Stimulated activated naive CD8-positive, alpha-beta T cell treated with anti-CD3 and anti-CD28 coated beads, Interleukin-15, Interleukin-2, amounts not matched to agents 100 ng/mL and 50 ng/mL, for 24 hours (primary cell): ENCODE measurements around the gene RAMP1.
"Not testable (repeated sequence)": the region's sequence is repeated elsewhere in the genome, so short reads cannot be mapped to it uniquely, and the experiment has no call there.

Source experiments
- H3K27ac Mint-ChIP-seq: one replicate; pipeline ENCODE4 v1.8.0; 2021; ENCODE audit warnings: mild to moderate bottlenecking, mixed read lengths
- H3K27me3 Mint-ChIP-seq: one replicate; pipeline ENCODE4 v1.8.0; 2021; ENCODE audit warnings: mixed read lengths
- H3K36me3 Mint-ChIP-seq: one replicate; pipeline ENCODE4 v1.8.0; 2021; ENCODE audit warnings: low read depth, mixed read lengths
- H3K4me1 Mint-ChIP-seq: one replicate; pipeline ENCODE4 v1.8.0; 2021; ENCODE audit warnings: low read depth, mixed read lengths
- H3K4me3 Mint-ChIP-seq: one replicate; pipeline ENCODE4 v1.8.0; 2021; ENCODE audit warnings: mild to moderate bottlenecking, mixed read lengths
- H3K9me3 Mint-ChIP-seq: one replicate; pipeline ENCODE4 v1.8.0; 2021; ENCODE audit warnings: mixed read lengths

Gene RAMP1

DNA sequence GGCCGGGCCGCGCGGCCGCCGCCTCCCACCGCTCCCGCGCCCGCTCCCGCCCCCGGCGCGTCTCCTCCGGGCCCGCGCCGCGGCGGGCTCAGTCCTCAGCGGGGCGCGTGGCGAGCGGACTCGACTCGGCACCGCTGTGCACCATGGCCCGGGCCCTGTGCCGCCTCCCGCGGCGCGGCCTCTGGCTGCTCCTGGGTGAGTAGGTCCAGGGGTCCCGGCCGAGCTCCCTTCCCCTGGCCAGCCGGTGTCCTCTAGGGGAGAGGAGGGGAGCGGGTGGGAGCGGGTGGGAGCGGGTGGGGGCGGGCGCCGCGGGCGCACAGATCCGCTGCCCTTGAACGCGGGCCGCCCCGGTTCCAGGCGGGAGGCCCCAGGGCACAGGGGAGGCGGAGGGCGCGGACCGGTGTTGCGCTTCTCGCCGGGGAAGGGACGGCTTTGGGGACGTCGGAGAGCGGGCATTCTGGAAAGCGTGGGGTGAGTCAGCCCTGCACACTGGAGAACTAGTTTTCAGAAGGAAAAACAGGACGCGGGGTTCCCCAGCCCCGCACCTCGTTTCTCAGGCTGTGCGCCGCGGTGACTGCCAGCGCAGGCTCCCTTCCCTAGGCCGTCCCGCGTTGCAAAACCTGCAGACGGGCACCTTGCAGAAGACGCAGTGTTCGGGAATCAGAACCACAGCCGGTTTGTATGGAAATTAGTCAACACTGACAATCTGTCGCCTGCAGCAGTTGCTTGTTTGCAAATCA, at the start of gene RAMP1:
TSS of gene RAMP1 (plus strand) at position 91 of the 740 bp plus-strand sequence. CDS start at position 144, 53 bp downstream.
- Mint-ChIP-seq H3K27ac (no peak within 1 kb of the TSS), H3K9me3 (no peaks in the 10 kb centered on the region), H3K36me3 (no peaks in the 10 kb centered on the region), H3K4me1 (peaks cover 14% of the 10 kb centered on the region), H3K4me3 (peak within 1 kb of the TSS; percentile 48), H3K27me3 (peaks cover 32% of the 10 kb centered on the region)

DNA sequence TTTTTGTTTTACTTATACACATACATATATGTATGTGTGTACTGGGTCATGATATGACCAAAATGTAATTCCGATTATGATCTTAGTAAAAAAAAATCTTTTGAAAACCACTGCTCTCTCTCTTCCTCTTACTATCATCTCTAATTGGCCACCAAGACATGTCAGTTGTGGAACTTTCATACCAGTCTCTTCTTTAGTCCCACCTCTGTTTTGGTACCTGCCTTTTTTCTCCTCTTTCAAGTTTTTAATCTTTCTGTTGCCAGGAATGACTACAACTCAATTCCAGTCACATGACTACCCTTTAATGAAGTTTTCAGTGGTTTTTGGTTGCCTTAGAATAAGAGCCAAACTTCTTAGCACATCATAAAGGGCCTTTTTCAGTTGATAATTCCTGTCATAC, 43.8 kb upstream of the RAMP1 start:
- Mint-ChIP-seq H3K27ac (no peak overlapping the region), H3K4me1 (peaks cover 9% of the 10 kb centered on the region), H3K9me3 (no peaks in the 10 kb centered on the region), H3K27me3 (peaks cover 3% of the 10 kb centered on the region), H3K36me3 (peaks cover 5% of the 10 kb centered on the region), H3K4me3 (no peak overlapping the region)

DNA sequence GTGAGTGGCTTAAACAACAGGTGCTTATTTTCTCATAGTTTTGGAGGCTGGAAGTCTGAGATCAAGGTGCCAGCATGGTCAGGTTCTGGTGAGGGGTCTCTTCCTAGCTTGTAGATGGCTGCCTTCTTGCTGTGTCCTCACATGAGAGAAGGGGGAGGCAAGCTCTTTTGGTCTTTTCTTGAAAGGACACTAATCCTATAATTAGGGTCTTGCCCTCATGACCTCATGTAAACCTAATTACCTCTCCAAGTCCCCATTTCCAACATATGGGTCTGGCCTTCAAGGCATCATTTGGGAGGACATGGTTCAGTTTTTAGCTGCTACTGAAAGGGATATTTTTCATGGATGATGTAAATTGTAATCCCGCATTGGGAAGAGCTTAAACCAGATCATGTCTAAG, 42.9 kb upstream of the RAMP1 start:
- no peak overlapping the region for H3K4me3 Mint-ChIP-seq
- H3K27ac Mint-ChIP-seq = no peak overlapping the region

DNA sequence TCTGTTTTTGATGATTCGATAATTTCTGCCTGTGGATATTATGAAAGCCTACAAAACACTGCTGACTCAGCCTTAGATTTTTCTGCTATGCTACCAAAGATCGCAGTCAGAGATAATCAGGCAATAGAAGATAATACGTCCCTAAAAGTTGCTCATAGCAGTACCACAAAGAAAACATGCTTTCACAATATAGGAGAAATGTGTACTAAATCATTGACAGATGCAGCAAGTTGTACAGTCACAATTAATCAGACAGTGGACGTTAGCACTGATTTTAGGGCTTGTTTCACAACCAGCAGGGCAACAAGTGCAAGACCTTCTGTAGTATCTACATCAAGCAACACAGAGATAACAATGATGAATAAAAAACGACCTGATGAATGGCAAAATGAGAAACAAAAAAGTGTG, 41.4 kb upstream of the RAMP1 start:
- Mint-ChIP-seq H3K4me1 (peaks cover 9% of the 10 kb centered on the region), H3K9me3 (no peaks in the 10 kb centered on the region), H3K27me3 (peaks cover under 1% of the 10 kb centered on the region), H3K36me3 (peaks cover 5% of the 10 kb centered on the region), H3K27ac (no peak overlapping the region), H3K4me3 (no peak overlapping the region)

More for the DNA sequence above, 42.9 kb upstream of the RAMP1 start:
- Mint-ChIP-seq H3K36me3 (peaks cover 5% of the 10 kb centered on the region), H3K4me1 (peaks cover 9% of the 10 kb centered on the region), H3K9me3 (no peaks in the 10 kb centered on the region), H3K27me3 (peaks cover 3% of the 10 kb centered on the region)

DNA sequence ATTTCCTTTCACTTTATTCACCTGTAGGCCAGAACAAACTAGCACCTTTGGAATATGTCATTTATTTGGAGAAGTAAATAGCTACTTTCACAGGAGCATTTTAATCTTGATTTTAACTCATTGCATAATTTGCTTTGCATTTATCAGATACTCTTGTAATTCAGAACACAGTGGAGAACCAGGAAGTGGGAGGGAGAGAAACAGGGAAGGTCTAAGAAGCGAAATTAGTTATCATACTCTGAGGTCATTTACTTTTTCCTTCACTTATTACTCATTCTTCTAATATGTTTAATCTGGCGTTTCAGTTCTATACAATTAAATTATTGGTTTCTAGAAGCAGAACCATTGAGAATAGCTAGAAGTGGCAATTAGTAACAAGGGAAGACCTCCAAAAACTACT, 40.2 kb upstream of the RAMP1 start:
- Mint-ChIP-seq H3K36me3 (peaks cover 5% of the 10 kb centered on the region), H3K27me3 (no peaks in the 10 kb centered on the region), H3K4me1 (peaks cover 9% of the 10 kb centered on the region), H3K4me3 (no peak overlapping the region), H3K27ac (no peak overlapping the region), H3K9me3 (no peaks in the 10 kb centered on the region)

DNA sequence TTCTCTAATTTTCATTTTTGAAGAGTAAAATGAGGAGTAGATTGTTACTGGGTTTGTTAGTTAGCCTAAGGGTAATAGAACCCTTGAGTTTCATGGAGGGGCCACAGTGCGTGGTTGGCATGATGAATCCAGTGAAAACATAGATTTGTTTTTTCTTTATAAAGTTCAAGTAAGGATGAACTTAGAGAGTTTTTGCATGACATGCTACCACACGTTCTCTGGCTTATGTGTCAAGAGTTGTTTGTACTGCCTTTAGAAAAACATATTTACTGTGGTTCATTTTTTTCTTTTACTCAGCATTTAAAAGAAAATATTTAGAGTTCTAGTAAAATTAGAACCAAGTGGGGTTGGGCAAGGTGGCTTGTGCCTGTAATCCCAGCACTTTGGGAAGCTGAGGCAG, 39.0 kb upstream of the RAMP1 start:
- Mint-ChIP-seq H3K4me3 (no peak overlapping the region), H3K36me3 (peaks cover 5% of the 10 kb centered on the region), H3K27ac (no peak overlapping the region), H3K4me1 (peaks cover 9% of the 10 kb centered on the region), H3K9me3 (no peaks in the 10 kb centered on the region), H3K27me3 (no peaks in the 10 kb centered on the region)

DNA sequence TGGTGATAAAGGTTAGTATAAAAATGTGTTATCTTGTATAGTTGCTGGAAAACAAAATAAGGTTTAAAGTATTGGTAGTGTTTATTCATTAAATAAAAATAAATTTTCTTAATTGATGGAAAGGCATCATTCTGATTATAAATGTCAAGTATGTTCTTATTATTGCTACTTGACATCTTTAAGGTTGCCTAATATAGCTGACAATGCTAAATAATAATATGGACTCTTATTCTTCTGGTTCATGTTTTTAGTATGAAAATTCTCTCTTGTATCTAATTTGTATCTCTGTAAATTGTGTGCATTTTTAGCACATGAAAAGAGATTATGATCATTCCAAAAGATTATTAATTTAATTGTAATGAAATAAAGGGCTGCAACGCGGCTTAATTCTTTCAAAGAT, 35.9 kb upstream of the RAMP1 start:
- Mint-ChIP-seq H3K4me3 (no peak overlapping the region), H3K4me1 (peaks cover 2% of the 10 kb centered on the region), H3K36me3 (no peaks in the 10 kb centered on the region), H3K9me3 (no peaks in the 10 kb centered on the region), H3K27me3 (no peaks in the 10 kb centered on the region), H3K27ac (no peak overlapping the region)

DNA sequence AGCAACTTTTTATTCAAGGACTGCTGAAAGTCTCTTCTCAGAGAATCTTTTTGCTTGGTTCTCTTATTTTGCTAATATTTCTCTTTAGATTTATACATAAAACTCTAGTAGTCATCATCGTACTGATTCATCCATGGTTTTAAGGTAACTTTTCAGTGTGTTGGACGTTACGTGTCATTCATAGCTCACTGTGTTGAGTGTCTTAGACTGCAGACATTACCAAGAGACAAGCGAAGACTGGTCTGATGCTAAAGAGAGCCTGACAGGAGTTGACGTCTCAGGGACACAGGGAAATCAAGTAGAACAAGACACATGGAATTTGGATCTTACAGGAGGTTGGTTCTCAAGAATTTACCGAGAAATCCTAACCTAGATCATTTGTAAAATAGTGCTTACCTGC, 35.3 kb upstream of the RAMP1 start:
- Mint-ChIP-seq H3K27ac (no peak overlapping the region), H3K36me3 (no peaks in the 10 kb centered on the region), H3K4me3 (no peak overlapping the region)

DNA sequence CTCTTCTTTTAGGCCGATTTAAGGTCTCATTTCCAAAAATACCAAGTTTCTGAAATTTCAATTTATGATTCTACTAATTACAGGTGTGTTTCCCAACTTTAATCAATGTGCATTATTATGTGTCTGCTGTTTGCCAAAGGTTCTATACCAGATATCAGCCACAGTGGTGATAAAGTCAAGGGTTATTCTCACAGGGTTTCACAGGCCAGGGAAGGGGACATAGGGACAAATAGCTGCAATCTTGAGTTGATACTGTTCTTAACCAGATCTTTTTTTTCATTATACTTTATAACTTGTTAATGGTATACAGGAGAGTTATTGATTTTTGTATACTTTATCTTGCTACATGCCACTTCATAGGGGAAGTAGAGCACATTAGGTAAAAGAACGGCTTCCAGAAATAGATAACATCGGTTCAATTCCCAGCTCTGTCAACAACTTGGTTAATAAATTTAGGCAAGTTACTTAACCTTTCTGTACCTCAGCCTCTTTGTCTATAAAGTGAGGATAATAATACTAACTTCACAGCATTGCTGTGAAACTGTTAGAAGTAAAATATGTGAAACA, 31.9 kb upstream of the RAMP1 start:
- Mint-ChIP-seq H3K9me3 (no peaks in the 10 kb centered on the region), H3K36me3 (no peaks in the 10 kb centered on the region), H3K4me1 (no peaks in the 10 kb centered on the region), H3K4me3 (no peak overlapping the region), H3K27me3 (no peaks in the 10 kb centered on the region), H3K27ac (no peak overlapping the region)

More for the DNA sequence above, 35.3 kb upstream of the RAMP1 start:
- peaks cover 1% of the 10 kb centered on the region for H3K4me1 Mint-ChIP-seq
- H3K9me3 Mint-ChIP-seq = no peaks in the 10 kb centered on the region
- H3K27me3 Mint-ChIP-seq = no peaks in the 10 kb centered on the region

DNA sequence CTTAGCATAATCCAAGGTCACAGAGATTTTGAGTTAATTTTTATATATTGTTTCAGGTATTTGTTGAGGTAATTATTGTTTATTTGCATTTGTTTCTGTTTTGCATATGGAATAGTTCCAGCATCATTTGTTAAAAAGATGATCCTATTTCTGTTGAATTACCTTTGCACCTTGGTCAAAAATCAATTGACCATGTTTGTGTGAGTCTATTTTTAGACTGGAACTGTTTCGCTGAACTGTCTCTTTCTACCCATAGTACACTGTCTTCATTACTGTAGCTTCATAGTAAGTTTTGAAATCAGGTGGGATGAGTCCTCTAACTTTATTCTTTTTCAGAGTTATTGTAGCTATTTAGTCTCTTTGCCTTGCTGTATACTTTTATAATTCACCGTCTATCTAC, 28.9 kb upstream of the RAMP1 start:
- no peaks in the 10 kb centered on the region for H3K4me1 Mint-ChIP-seq

DNA sequence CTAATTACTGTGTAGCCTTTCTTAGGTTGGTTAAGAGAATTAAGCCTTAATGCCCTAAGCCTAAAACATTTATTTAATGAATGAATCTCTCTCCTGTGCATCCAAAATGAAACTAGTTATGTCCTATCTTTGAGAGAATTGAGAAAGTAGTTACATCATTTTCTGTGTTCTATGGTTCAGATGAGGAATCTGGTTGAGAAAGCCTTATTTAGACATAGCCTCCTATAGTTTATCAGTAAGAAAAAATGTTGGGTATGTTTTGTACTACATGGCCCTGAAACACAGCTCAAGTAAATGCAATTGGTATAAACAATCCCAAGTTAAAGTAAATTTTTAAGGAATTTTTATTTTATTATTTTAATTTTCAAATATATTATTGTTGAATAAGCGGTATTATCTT, 25.9 kb upstream of the RAMP1 start:
- Mint-ChIP-seq H3K9me3 (no peaks in the 10 kb centered on the region), H3K36me3 (peaks cover 4% of the 10 kb centered on the region), H3K27ac (no peak overlapping the region), H3K27me3 (no peaks in the 10 kb centered on the region), H3K4me1 (no peaks in the 10 kb centered on the region), H3K4me3 (no peak overlapping the region)

More for the DNA sequence above, 28.9 kb upstream of the RAMP1 start:
- Mint-ChIP-seq H3K9me3 (no peaks in the 10 kb centered on the region), H3K36me3 (peaks cover 4% of the 10 kb centered on the region), H3K27me3 (no peaks in the 10 kb centered on the region), H3K27ac (no peak overlapping the region), H3K4me3 (no peak overlapping the region)

DNA sequence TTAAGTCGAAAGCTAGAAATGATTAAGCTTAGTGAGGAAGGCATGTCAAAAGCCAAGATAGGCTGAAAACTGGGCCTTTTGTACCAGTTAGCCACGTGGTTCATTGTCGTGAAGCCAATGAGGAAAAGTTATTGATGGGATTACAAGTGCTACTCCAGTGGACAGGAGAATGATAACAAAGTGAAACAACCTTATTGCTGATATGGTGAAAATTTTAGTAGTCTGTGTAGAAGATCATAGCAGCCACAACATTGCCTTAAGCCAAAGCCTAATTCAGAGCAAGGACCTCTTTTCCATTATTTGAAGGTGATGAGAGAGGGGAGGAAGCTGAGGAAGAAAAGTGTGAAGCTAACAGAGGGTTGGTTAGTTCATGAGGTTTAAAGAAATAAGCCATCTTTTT, 24.1 kb upstream of the RAMP1 start:
- H3K9me3 Mint-ChIP-seq = no peaks in the 10 kb centered on the region

DNA sequence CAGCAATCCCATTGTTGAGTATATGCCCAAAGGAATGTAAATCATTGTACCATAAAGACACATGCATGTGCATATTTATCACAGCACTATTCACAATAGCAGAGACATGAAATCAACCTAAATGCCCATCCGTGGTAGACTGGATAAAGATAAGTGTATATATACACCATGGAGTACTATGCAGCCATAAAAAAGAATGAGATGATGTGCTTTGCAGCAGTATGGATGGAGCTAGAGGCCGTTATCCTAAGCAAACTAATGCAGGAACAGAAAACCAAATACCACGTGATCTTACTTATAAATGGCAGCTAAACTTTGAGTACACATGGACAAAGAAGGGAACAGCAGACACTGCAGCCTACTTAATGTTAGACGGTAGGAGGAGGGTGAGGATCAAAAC, 18.4 kb upstream of the RAMP1 start:
- Mint-ChIP-seq H3K4me1 (no peaks in the 10 kb centered on the region), H3K9me3 (peaks cover 6% of the 10 kb centered on the region), H3K4me3 (no peak overlapping the region), H3K27me3 (peaks cover 18% of the 10 kb centered on the region), H3K36me3 (no peaks in the 10 kb centered on the region), H3K27ac (no peak overlapping the region)

More for the DNA sequence above, 24.1 kb upstream of the RAMP1 start:
- H3K36me3 Mint-ChIP-seq = peaks cover 4% of the 10 kb centered on the region
- H3K4me3 Mint-ChIP-seq = no peak overlapping the region
- H3K4me1 Mint-ChIP-seq = no peaks in the 10 kb centered on the region
- H3K27me3 Mint-ChIP-seq = peaks cover 3% of the 10 kb centered on the region
- H3K27ac Mint-ChIP-seq = no peak overlapping the region

DNA sequence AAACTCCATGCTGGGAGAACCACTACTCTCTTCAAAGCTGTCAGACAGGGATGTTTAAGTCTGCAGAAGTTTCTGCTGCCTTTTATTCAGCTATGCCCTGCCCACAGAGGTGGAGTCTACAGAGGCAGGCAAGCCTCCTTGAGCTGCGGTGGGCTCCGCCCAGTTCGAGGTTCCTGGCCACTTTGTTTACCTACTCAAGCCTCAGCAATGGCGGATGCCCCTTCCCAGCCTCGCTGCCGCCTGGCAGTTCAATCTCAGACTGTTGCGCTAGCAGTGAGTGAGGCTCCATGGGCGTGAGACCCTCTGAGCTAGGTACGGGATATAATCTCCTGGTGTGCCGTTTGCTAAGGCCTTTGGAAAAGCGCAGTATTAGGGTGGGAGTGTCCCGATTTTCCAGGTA, 10.5 kb upstream of the RAMP1 start:
- H3K9me3 Mint-ChIP-seq, H3K27me3 Mint-ChIP-seq, H3K4me3 Mint-ChIP-seq, H3K36me3 Mint-ChIP-seq, H3K4me1 Mint-ChIP-seq, H3K27ac Mint-ChIP-seq: not testable (repeated sequence)

DNA sequence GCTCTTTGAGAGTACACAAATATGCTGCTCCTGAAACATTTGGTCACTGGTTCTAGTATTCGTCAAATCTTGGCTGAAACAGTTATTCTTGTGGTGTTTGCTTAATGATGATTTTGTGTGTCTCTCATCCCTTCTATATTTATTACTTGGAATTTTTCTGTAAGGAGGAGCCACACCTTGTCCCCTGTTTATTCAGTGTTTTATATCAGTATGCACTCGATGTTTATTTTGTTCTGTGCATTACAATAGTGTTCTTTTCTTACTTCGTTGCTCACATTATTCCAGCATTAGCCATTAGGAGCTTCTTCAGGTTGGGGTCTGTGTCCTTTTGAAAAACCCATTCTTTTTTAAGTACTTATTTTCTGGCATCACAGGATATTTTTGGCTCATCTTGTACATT, 5.1 kb upstream of the RAMP1 start:
- Mint-ChIP-seq H3K27me3 (peaks cover 14% of the 10 kb centered on the region), H3K4me1 (peaks cover 7% of the 10 kb centered on the region), H3K36me3 (no peaks in the 10 kb centered on the region), H3K9me3 (no peaks in the 10 kb centered on the region), H3K4me3 (no peak overlapping the region), H3K27ac (no peak overlapping the region)

DNA sequence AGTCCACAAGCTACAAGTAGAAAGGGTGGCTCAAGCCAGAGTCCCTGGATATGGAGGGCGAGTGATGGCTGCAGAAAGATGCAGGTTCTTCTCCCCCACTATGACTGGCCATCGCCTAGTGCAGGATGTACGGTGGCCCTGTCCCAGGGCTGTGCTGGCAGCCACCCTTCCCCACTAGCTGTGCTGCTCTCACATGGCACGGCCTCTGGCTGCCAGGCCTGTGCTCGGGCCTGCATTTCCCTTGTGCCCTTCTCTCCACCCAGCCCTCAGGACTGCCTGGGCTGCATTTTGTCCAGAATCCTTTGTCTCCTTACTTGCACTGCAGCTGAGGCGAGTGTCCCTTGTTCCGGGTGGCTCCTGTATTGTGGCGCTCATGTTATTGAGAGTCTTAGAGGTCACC, 1.6 kb upstream of the RAMP1 start:
- Mint-ChIP-seq H3K9me3 (no peaks in the 10 kb centered on the region), H3K4me3 (no peak overlapping the region), H3K36me3 (no peaks in the 10 kb centered on the region), H3K4me1 (peaks cover 14% of the 10 kb centered on the region), H3K27me3 (peaks cover 32% of the 10 kb centered on the region), H3K27ac (no peak overlapping the region)
